Measurements from ENCODE around the gene PSTPIP1. TPM values are rescaled to one million over a fixed set of nuclear protein-coding genes. Genes with fewer than 3 reads are reported as not detected.
A peak's percentile ranks its signal among the peaks of the same experiment; 100 is the strongest.

Gene PSTPIP1
- polyA plus RNA-seq, 3 donors, result 1.0 to 1.7 (median 1.0) TPM

GRCh38 chr15:77083381-77084160, 88.6 kb downstream of the PSTPIP1 start:
- peak in 1 of 11 donors; percentile 72 for DNase-seq (ENCODE audit: extremely low read depth in 1 of 11, low read depth in 9 of 11, low spot score in 4 of 11)

DNA sequence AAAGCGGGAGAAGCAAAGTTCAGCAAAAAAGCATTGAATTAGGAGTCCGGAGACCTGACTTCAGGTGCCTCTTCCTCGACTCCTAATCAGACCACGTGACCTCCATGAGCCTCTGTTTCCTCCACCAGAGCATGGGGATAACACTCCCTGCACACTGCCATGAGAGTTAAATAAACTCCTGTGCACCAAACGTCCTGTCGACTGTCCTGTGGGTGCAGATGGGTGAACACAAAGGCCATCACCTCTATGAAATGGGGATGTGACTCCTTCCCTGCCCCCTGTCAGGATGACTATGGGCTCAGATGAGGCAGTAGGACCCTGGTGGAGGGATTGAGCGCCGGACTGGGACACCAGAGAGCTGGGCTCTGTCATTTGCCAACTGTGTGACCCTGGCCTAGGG, 89.5 kb downstream of the PSTPIP1 start:
- no peak for DNase-seq (ENCODE audit: extremely low read depth in 1 of 11, low read depth in 9 of 11, low spot score in 4 of 11)

DNA sequence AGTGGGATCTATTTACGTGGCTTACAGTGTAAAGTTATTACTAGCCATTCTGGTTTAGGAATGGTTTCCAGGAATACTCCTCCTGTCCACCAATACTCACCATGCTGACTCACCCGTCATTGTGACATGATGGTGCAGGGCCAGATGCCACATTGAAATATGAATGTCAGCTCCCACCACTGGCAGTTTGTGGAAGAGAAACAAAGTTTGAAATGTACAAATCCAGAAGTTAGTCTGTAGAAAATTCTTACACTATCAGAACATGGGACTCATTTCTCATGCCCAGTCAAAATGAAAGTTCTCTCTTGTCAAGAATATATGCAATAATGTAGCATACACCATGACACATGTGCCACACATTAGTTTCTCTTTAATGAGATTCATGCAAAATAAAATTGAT, 90.4 kb downstream of the PSTPIP1 start:
- no peak for DNase-seq (ENCODE audit: extremely low read depth in 1 of 11, low read depth in 9 of 11, low spot score in 4 of 11)

Other genes with a start within 250 kb of the PSTPIP1 start
- gene SCAPER, start 89.8 kb upstream of the PSTPIP1 start, polyA plus RNA-seq (ENCODE audit: insufficient read length in 3 of 3), result 10 to 100 TPM; 23.1 to 27.5 (median 27.1) TPM
- 100 to 1,000 TPM; 200 to 239 (median 201) TPM for gene RCN2, start 63.4 kb upstream of the PSTPIP1 start, polyA plus RNA-seq (ENCODE audit: insufficient read length in 3 of 3)
- gene TSPAN3, start 76.0 kb downstream of the PSTPIP1 start, polyA plus RNA-seq (ENCODE audit: insufficient read length in 3 of 3), result 100 to 1,000 TPM; 427 to 498 (median 462) TPM

Data from renal cortex interstitium (tissue), 11 donors.